HG03280 (cell line): ENCODE measurements around the gene NIF3L1.
A peak's percentile ranks its signal among the peaks of the same experiment; 100 is the strongest.
"Not testable (repeated sequence)": the region's sequence is repeated elsewhere in the genome, so short reads cannot be mapped to it uniquely, and the experiment has no call there.

ENCODE experiments used
- ATAC-seq: cut with Tn5 transposase; IDR thresholded peaks from one replicate; pipeline ENCODE4 v1.9.1; 2021; ENCODE audit warnings: mild to moderate bottlenecking, moderate library complexity; ENCODE audit not compliant: unreplicated experiment

NIF3L1 gene

GRCh38 chr2:200869014-200869413 lies 20.2 kb upstream of the NIF3L1 start:
- ATAC-seq = no peak

DNA sequence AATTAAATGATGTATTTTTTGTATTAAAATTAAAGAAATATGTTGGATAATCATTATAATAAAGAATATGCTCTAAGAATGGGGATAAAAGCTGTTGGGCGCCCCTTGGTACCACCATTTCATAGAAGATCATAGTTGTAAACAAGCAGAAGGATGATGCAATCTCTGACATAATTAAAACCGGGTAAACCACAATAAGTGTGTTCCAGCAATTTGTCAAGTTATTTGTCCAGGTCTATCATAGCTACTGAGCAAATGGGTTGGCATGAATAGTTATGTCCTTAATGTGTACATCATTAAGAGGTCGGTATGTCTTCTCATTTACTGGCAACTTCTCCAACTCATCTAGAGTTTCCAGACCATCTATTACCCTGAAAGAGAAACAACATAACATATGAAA lies 18.0 kb upstream of the NIF3L1 start:
- no peak for ATAC-seq

DNA sequence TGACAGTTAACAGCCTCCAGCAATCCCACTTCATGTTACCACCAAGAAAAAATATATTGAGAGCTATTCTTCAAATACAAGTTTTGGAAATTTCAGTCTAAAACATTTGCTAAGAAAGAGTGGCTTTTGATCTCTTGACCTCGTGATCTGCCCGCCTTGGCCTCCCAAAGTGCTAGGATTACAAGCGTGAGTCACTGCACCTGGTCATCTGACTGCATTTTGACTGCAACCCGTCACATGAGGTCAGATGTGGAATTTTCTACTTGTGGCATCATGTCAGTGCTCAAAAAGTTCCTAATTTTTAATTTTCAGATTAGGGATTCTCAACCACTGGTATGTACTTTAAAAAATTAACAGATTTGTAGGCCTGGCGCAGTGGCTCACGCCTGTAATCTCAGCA lies 15.6 kb upstream of the NIF3L1 start:
- no peak for ATAC-seq

DNA sequence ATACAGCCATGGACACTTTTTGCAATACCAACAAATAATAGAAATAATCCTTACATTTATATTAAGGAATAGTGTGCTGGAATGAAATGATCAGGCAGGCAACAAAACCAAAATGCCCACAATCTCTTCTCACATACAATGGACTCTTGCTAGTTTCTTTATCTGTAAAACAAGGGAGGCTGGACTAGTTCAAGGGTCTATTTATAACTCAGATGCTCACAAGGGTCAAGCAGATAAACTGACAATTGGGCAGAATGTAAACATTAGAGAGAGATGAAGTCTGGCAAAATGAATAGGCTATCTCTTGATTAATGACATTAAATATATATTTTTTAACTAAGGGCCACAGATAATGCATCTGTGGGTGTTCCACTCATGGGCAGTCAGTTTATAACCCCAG lies 11.7 kb upstream of the NIF3L1 start:
- no peak for ATAC-seq

GRCh38 chr2:200878289-200878880 lies 10.8 kb upstream of the NIF3L1 start:
- no peak for ATAC-seq

- ATAC-seq = not testable (repeated sequence)
These were observed 7.4 kb upstream of the NIF3L1 start for GRCh38 chr2:200881715-200882249.

DNA sequence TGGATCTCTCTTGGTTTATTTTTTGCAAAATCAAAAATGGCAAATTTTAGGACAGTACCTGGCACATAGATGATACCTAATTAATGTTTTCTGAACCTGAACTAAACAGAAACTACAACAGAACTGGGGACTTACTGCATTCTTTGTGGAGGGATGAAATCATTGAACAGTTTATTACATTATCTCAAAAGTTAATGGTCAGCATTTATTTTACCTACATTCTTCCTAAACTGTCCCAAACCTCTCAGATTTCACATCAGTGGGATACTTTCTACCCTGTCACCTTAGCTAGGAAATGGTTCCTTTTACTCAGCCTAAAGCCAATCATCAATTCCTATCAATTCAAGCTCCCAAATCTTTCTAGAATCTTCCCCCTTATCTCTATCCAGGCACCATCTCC lies 10.3 kb downstream of the NIF3L1 start:
- no peak for ATAC-seq

DNA sequence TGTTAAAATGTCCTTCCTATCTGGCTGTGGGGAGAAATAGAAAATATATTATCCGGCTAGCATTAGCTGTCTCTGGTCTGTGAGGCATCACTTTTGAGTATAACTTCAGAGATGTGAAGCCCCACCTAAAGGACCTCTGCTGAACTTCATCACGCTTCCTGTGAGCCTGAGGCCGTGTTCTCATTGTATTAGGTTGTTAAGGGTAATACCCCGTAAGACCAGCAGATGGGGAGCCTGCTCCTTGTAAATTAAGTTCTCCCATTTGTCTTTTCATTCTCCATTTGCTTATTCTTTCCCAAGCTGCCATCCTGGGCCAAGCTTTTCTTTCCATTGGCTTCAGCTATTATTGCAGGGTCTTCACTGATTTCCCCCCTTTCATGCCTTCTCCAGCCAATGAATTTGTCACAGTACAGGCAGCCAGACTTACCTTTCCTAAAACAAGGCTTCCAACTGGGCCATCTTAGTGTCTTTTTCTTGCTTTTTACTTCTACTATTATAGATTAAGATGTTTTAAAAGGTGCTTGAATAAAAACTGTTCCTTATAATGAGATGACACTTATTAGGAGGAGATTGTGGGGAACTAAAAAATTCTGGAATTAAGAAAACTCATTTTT lies 12.4 kb downstream of the NIF3L1 start:
- ATAC-seq = peak; percentile 100

DNA sequence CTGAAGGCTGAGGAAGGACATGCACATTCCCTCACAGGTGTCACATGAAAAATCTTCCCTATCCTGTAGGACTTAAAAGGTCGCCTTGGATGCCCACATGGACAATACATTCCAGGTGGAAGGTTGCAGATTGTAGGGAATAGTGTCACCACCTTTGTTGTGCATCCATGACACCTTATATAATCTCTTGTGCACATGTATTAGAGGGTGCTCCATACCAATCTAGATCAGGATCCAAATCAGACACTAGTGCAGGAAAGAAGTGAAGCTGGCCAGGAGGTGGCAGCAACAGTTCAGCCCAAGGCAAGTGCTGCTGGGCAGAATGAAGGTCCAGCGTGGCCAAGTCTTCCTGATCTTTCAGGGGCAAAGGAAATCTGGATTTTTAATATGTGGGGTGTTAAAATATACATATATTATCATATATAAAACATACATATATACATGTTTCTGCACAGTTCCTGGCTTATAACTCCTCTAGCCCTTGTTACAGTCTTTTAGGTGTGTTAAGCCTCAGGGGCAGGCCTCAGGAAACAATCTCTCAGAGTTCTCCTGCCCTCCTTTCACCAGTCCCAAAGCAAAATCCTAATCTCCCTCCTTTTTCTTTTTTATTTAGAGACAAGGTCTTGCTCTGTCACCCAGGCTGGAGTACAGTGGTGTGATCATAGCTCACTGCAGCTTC lies 16.6 kb downstream of the NIF3L1 start:
- no peak for ATAC-seq

GRCh38 chr2:200909958-200910357 lies 20.8 kb downstream of the NIF3L1 start:
- no peak for ATAC-seq

DNA sequence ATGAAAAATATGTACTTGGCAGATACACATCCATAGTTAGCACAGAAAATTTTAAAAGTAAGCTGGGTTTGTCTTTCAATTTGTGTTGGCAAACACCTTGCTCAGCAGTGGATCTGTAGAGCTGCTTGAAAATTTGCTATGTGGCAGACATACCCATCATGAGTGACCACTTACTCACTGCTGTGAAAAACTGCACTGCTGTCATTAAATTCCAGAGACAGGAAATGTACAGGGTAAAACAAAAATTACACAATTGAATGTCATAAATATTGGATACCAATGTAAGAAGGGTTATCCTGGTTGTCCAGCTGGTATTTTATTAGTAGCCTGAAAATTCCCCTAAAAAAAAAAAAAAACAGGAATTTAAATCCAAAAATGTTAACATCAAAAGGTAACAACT lies 24.5 kb downstream of the NIF3L1 start:
- no peak for ATAC-seq

- no peak for ATAC-seq
These were observed 33.3 kb downstream of the NIF3L1 start for GRCh38 chr2:200922439-200922838.

DNA sequence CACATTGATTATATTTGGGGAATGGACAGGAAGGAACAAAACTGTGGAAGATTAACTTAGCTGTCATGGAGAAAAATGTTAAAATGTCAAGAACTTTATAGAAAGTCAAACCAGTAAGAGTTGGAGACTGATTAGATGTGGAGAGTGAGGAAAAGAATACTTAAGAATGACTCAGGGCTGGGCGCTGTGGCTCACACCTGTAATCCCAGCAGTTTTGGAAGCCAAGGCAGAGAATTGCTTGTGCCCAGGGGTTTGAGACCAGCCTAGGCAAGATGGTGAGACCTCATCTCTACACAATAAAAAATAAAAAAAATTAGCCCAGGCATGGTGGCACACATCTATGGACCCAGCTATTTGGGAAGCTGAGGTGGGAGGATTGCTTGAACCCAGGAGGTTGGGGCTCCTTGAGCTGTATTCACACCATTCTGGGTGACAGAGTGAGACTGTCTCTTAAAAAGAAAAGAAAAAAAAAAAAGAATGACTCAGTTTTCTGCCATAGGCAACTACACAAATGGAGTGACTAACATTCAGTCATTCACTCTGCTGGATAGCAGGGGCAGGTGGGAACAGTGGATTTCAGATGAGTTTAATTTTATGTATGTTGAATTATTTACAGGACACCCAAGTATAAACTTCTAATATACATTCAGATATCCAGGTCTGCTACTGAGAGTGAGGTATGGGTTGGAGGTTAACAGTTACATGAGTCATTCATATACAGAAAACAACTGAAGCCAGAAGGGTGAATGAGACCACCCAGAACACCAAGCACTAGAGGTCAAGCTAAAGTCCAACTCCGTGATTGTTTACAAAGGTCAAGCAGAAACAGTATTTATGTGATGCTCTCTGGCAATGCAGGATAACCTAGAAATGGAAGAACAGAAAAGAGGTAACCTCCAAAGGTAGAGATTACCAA lies 40.4 kb downstream of the NIF3L1 start:
- ATAC-seq = no peak

GRCh38 chr2:200930947-200931626 lies 41.9 kb downstream of the NIF3L1 start:
- no peak for ATAC-seq

- no peak for ATAC-seq
These were observed 50.7 kb downstream of the NIF3L1 start for GRCh38 chr2:200939832-200940231.

DNA sequence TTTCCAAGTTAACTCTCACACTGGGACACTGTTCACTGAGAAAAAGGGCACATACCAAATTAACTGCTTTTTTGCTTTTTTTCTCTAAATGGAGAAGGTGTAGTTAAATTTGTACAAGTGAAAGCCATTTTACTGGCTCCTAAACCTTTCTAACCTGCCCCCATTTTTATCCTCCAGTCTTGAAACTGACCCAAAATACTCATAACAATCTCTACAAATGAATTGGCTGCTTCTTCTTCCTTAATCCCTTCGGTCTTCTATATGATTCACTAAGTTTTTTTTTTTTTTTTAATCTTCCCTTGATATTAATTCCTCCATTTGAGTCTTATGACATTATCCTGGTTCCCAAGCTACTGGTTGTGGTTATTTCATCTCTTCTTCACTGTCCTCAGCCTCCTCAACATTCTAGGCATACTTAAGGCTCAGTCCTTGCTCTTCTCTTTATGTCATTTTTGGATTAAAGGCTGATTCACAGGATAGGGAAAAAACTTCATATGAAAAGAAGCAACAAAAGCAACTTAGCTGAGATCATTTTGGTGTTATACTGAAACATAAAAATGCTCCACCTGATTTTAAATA lies 54.4 kb downstream of the NIF3L1 start:
- no peak for ATAC-seq

GRCh38 chr2:200944467-200945394 lies 55.6 kb downstream of the NIF3L1 start:
- ATAC-seq = no peak

GRCh38 chr2:200945395-200945729 lies 56.2 kb downstream of the NIF3L1 start:
- no peak for ATAC-seq

GRCh38 chr2:200950378-200950777 lies 61.2 kb downstream of the NIF3L1 start:
- ATAC-seq = no peak
